Aorta (tissue), 5 donors: ENCODE measurements around the gene ZNF439. TPM values are rescaled to one million over a fixed set of nuclear protein-coding genes. Genes with fewer than 3 reads are reported as not detected.
"Not testable (repeated sequence)": the region's sequence is repeated elsewhere in the genome, so short reads cannot be mapped to it uniquely, and the experiment has no call there.

Experiments
- ATAC-seq: fragments of 200-7000 bp; cut with Tn5 transposase; one replicate; pipeline ENCODE4 v1.9.1; 2022; ENCODE audit warnings: moderate library complexity; ENCODE audit not compliant: low FRiP score
- DNase-seq, 2 donors: peaks; one replicate each; pipeline ENCODE4 v3.0.0-alpha.2; 2020
- H3K27ac ChIP-seq, 2 donors: one replicate each; pipeline ENCODE4 v1.5.1; 2013; ENCODE audit warnings: low read length in 2 of 2, mild to moderate bottlenecking in 2 of 2, moderate library complexity in 2 of 2, control low read depth in 1 of 2, inconsistent platforms in 1 of 2, low read depth in 1 of 2
- H3K27me3 ChIP-seq, 2 donors: one replicate each; pipeline ENCODE4 v1.6.1; 2013; ENCODE audit warnings: control low read depth in 1 of 2, low read length in 1 of 2, mild to moderate bottlenecking in 1 of 2, moderate library complexity in 1 of 2; ENCODE audit not compliant: insufficient read depth in 2 of 2, control insufficient read depth in 1 of 2
- H3K36me3 ChIP-seq, 2 donors: one replicate each; pipeline ENCODE4 v1.6.1; 2013; ENCODE audit warnings: control low read depth in 1 of 2, low read length in 1 of 2, mild to moderate bottlenecking in 1 of 2; ENCODE audit not compliant: insufficient read depth in 2 of 2, control insufficient read depth in 1 of 2
- H3K4me1 ChIP-seq, 2 donors: one replicate each; pipeline ENCODE4 v1.6.1; 2013; ENCODE audit warnings: low read length in 2 of 2, control low read depth in 1 of 2, mild to moderate bottlenecking in 1 of 2, moderate library complexity in 1 of 2; ENCODE audit not compliant: insufficient read depth in 2 of 2, control insufficient read depth in 1 of 2
- H3K4me3 ChIP-seq, 2 donors: one replicate each; pipeline ENCODE4 v1.5.1; 2013; ENCODE audit warnings: low read length in 2 of 2, control low read depth in 1 of 2, mild to moderate bottlenecking in 1 of 2
- H3K9me3 ChIP-seq: one replicate; pipeline ENCODE4 v1.6.1; 2013; ENCODE audit warnings: mild to moderate bottlenecking, low read length; ENCODE audit not compliant: control insufficient read depth
- WGBS, 2 donors: extraction: QIAGEN DNeasy Blood & Tissue Kit; methylation state at CpG; one replicate each; pipeline ENCODE4 v1.1.7; 2013; 5-methylcytosine and 5-hydroxymethylcytosine counted together
- intact Hi-C, 2 donors: fragments of 100-400 bp; cut with DNase I; formaldehyde crosslinking; loops; one replicate each; pipeline versions ENCODE4 v1.14.2 to v1.15.0; 2022
- polyA plus RNA-seq, 2 donors: library from polyadenylated mRNA; stranded (reverse); fragments of 200-250 nt; gene quantifications; one replicate each; pipeline ENCODE4 v1.2.3, GENCODE V29; 2013
- total RNA-seq, 2 donors: library from RNA; stranded (reverse); fragmentation: NEBNext Ultra II Directional; extraction: Animal tissue kit (Norgen Biotek cat#: 25700); gene quantifications; one replicate each; pipeline ENCODE4 v1.2.1, GENCODE V29; 2021
- donor health status: healthy with polysubstance abuse.
- donor health status: Bipolar disorder and iron deficiency.
- donor health status: DM: no; HTN: no; CAD: no.
- donor health status: DM: no; HTN: no; CAD: no.
- donor health status: DM: yes; HTN: yes; CAD: no.

The ZNF439 gene
- total and polyA plus RNA-seq, 4 donors, result 6.3 to 13.3 (median 10.5) TPM

GRCh38 chr19:11853358-11853757, 4.8 kb downstream of the ZNF439 start:
- DNase-seq (no peak), ATAC-seq (no peak)
- H3K27me3 ChIP-seq, result no peaks in the 10 kb centered on the region
- peaks cover 0 to 6% of the 10 kb centered on the region in 2 donors for H3K36me3 ChIP-seq
- peaks cover 13% of the 10 kb centered on the region for H3K9me3 ChIP-seq
- H3K27ac ChIP-seq, result no peak overlapping the region
- intact Hi-C loops, result no loop called here
- WGBS, 2 donors, result 78 to 85% methylated on average over 3 of the region's 3 CpGs
- H3K4me3 ChIP-seq, result no peak overlapping the region
- H3K4me1 ChIP-seq, result no peaks in the 10 kb centered on the region

GRCh38 chr19:11856596-11857250, 8.2 kb downstream of the ZNF439 start:
- H3K36me3 ChIP-seq, result peaks cover 0 to 6% of the 10 kb centered on the region in 2 donors
- DNase-seq (no peak), ATAC-seq (no peak)
- no peak overlapping the region for H3K27ac ChIP-seq
- 96% methylated on average over 12 of the region's 12 CpGs for WGBS, 2 donors
- no peaks in the 10 kb centered on the region for H3K27me3 ChIP-seq
- peaks cover 28% of the 10 kb centered on the region for H3K9me3 ChIP-seq
- intact Hi-C loops, result no loop called here
- H3K4me3 ChIP-seq, result no peak overlapping the region
- H3K4me1 ChIP-seq, result no peaks in the 10 kb centered on the region

- H3K4me3 ChIP-seq, result no peak overlapping the region
- no peaks in the 10 kb centered on the region for H3K4me1 ChIP-seq
- no peaks in the 10 kb centered on the region for H3K27me3 ChIP-seq
- DNase-seq (no peak), ATAC-seq (no peak)
- peaks cover 31% of the 10 kb centered on the region for H3K9me3 ChIP-seq
- intact Hi-C loops, result no loop called here
- WGBS, 2 donors, result 96 to 98% methylated on average over 7 of the region's 7 CpGs
- H3K27ac ChIP-seq, result no peak overlapping the region
- peaks cover 0 to 7% of the 10 kb centered on the region in 2 donors for H3K36me3 ChIP-seq
Measured at GRCh38 chr19:11860721-11861120, 12.2 kb downstream of the ZNF439 start.

- WGBS, 2 donors, result 98 to 99% methylated on average over 2 of the region's 2 CpGs
- H3K4me1 ChIP-seq, result no peaks in the 10 kb centered on the region
- peaks cover 32% of the 10 kb centered on the region for H3K9me3 ChIP-seq
- DNase-seq (no peak), ATAC-seq (no peak)
- no peaks in the 10 kb centered on the region for H3K27me3 ChIP-seq
- peaks cover 0 to 10% of the 10 kb centered on the region in 2 donors for H3K36me3 ChIP-seq
- no peak overlapping the region for H3K4me3 ChIP-seq
- H3K27ac ChIP-seq, result no peak overlapping the region
- intact Hi-C loops, result no loop called here
Measured at GRCh38 chr19:11861301-11861700, 12.8 kb downstream of the ZNF439 start.

- H3K27ac ChIP-seq, H3K4me3 ChIP-seq, intact Hi-C loops, ATAC-seq, DNase-seq, H3K4me1 ChIP-seq, H3K27me3 ChIP-seq: not testable (repeated sequence)
- Histone ChIP-seq H3K36me3 (peaks cover 8 to 18% of the 10 kb centered on the region in 2 donors), H3K9me3 (peaks cover 25% of the 10 kb centered on the region)
- WGBS, 2 donors, result 35 to 56% methylated on average over 4 of the region's 4 CpGs
Measured at GRCh38 chr19:11867766-11868165, 19.2 kb downstream of the ZNF439 start.

GRCh38 chr19:11868188-11868587, 19.7 kb downstream of the ZNF439 start:
- H3K36me3 ChIP-seq, result peaks cover 8 to 17% of the 10 kb centered on the region in 2 donors

GRCh38 chr19:11872624-11873023, 24.1 kb downstream of the ZNF439 start:
- WGBS, 2 donors, result 94 to 95% methylated on average over 9 of the region's 9 CpGs

More at GRCh38 chr19:11868188-11868587, 19.7 kb downstream of the ZNF439 start:
- DNase-seq (no peak), ATAC-seq (no peak)
- 96 to 97% methylated on average over 8 of the region's 8 CpGs for WGBS, 2 donors
- H3K27me3 ChIP-seq, result no peaks in the 10 kb centered on the region
- no peak overlapping the region for H3K27ac ChIP-seq
- H3K9me3 ChIP-seq, result peaks cover 25% of the 10 kb centered on the region
- no peak overlapping the region for H3K4me3 ChIP-seq
- H3K4me1 ChIP-seq, result no peaks in the 10 kb centered on the region
- intact Hi-C loops, result no loop called here

GRCh38 chr19:11873762-11874161, 25.2 kb downstream of the ZNF439 start:
- H3K9me3 ChIP-seq, result peaks cover 10% of the 10 kb centered on the region
- no peaks in the 10 kb centered on the region for H3K27me3 ChIP-seq
- no peak overlapping the region for H3K4me3 ChIP-seq
- DNase-seq (no peak), ATAC-seq (no peak)
- intact Hi-C loops, result no loop called here
- WGBS, 2 donors, result 88 to 89% methylated on average over 1 of the region's 1 CpG
- H3K36me3 ChIP-seq, result no peaks in the 10 kb centered on the region
- H3K27ac ChIP-seq, result no peak overlapping the region
- H3K4me1 ChIP-seq, result no peaks in the 10 kb centered on the region

More at GRCh38 chr19:11872624-11873023, 24.1 kb downstream of the ZNF439 start:
- peaks cover 5 to 8% of the 10 kb centered on the region in 2 donors for H3K36me3 ChIP-seq
- no peaks in the 10 kb centered on the region for H3K4me1 ChIP-seq
- H3K4me3 ChIP-seq, result no peak overlapping the region
- ATAC-seq (no peak), DNase-seq (no peak)
- no peaks in the 10 kb centered on the region for H3K27me3 ChIP-seq
- H3K27ac ChIP-seq, result no peak overlapping the region
- intact Hi-C loops, result no loop called here
- peaks cover 14% of the 10 kb centered on the region for H3K9me3 ChIP-seq

- H3K9me3 ChIP-seq, H3K4me3 ChIP-seq, H3K36me3 ChIP-seq, ATAC-seq, H3K27ac ChIP-seq, H3K4me1 ChIP-seq, DNase-seq, H3K27me3 ChIP-seq: not testable (repeated sequence)
- 72 to 79% methylated on average over 14 to 16 of the region's 16 CpGs for WGBS, 2 donors
- intact Hi-C loops, result loop anchor here (5.0 to 10.0 kb wide), 3 partner anchors 85 to 175 kb away; partner anchors contain the start of genes ZNF491 (in 1 of the 2) and ZNF878 (in 1 of the 2)
Measured at GRCh38 chr19:11879687-11880266, 31.3 kb downstream of the ZNF439 start.
